B cell (primary cell): ENCODE data around the gene TACR3.

Source experiments
- EZH2 ChIP-seq: IDR thresholded peaks from 2 replicates; pipeline ENCODE4 v1.6.1; 2012; ENCODE audit warnings: borderline replicate concordance, low read depth, mild to moderate bottlenecking, moderate library complexity, low read length; ENCODE audit not compliant: insufficient read depth, poor library complexity, severe bottlenecking
- TF ChIP-seq, protein P1 (sequence below): fragments of 200-600 bp; IDR thresholded peaks from one replicate; pipeline ENCODE4 v1.8.0; 2022; ENCODE audit warnings: antibody characterized with exemption, mild to moderate bottlenecking

DNA sequence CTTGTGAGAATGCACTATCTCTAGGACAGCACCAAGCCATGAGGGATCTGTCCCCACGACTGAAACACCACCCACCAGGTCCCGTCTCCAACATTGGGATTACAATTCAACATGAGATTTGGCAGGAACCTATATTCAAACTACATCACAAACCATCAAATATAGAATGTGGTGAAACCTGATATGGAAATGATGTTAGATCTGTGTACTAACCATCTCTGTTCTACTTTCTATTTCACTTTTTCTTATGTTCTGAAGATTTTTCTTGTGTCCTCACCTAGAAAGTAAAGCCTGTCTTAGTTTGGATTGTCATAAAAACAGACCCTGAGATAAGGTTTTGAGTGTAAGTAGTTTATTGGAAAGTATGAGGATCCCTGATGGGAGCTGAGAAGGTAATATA lies 37.8 kb upstream of the TACR3 start:
- no peak for TF ChIP-seq EZH2
- TF ChIP-seq, protein P1, sequence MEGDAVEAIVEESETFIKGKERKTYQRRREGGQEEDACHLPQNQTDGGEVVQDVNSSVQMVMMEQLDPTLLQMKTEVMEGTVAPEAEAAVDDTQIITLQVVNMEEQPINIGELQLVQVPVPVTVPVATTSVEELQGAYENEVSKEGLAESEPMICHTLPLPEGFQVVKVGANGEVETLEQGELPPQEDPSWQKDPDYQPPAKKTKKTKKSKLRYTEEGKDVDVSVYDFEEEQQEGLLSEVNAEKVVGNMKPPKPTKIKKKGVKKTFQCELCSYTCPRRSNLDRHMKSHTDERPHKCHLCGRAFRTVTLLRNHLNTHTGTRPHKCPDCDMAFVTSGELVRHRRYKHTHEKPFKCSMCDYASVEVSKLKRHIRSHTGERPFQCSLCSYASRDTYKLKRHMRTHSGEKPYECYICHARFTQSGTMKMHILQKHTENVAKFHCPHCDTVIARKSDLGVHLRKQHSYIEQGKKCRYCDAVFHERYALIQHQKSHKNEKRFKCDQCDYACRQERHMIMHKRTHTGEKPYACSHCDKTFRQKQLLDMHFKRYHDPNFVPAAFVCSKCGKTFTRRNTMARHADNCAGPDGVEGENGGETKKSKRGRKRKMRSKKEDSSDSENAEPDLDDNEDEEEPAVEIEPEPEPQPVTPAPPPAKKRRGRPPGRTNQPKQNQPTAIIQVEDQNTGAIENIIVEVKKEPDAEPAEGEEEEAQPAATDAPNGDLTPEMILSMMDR: no peak
